Loucy (cell line): ENCODE results near the gene SEMA3A.

Experiments used
- H2AFZ ChIP-seq: fragments of 200-600 bp; sonication (generic); 2 replicates; pipeline ENCODE4 v1.6.0; 2016; ENCODE audit warnings: antibody characterized with exemption, mild to moderate bottlenecking, low read length, moderate library complexity
- H3F3A ChIP-seq: fragments of 200-600 bp; 2 replicates; pipeline ENCODE4 v1.6.0; 2016; ENCODE audit warnings: antibody characterized with exemption, low read depth, mild to moderate bottlenecking
- H3K27me3 ChIP-seq: fragments of 200-600 bp; sonication (generic); 2 replicates; pipeline ENCODE4 v1.6.1; 2014; ENCODE audit warnings: low read length, mild to moderate bottlenecking; ENCODE audit not compliant: insufficient read depth, poor library complexity, severe bottlenecking
- H3K36me3 ChIP-seq: fragments of 200-600 bp; sonication (generic); 2 replicates; pipeline ENCODE4 v1.6.1; 2016; ENCODE audit warnings: low read length; ENCODE audit not compliant: insufficient read depth
- H3K4me1 ChIP-seq: fragments of 200-600 bp; sonication (generic); 2 replicates; pipeline ENCODE4 v1.5.1; 2014; ENCODE audit warnings: low read length, mild to moderate bottlenecking; ENCODE audit not compliant: insufficient read depth, poor library complexity, severe bottlenecking
- H3K4me2 ChIP-seq: fragments of 200-600 bp; sonication (generic); 2 replicates; pipeline ENCODE4 v1.6.0; 2014; ENCODE audit warnings: antibody characterized with exemption, low read length, low read depth, mild to moderate bottlenecking; ENCODE audit not compliant: poor library complexity, severe bottlenecking
- H3K4me3 ChIP-seq: fragments of 200-600 bp; sonication (generic); 2 replicates; pipeline ENCODE4 v1.5.1; 2014; ENCODE audit warnings: low read length, mild to moderate bottlenecking, mixed read lengths; ENCODE audit not compliant: poor library complexity, severe bottlenecking
- H3K79me2 ChIP-seq: fragments of 200-600 bp; sonication (generic); 2 replicates; pipeline ENCODE4 v1.6.1; 2014; ENCODE audit warnings: low read length; ENCODE audit not compliant: insufficient read depth
- H3K9ac ChIP-seq: fragments of 200-600 bp; sonication (generic); 2 replicates; pipeline ENCODE4 v1.6.0; 2014; ENCODE audit warnings: mild to moderate bottlenecking, low read depth, low read length, moderate library complexity; ENCODE audit not compliant: poor library complexity, severe bottlenecking
- H3K9me2 ChIP-seq: fragments of 200-600 bp; sonication (generic); replicated peaks from 2 replicates; pipeline ENCODE4 v1.6.1; 2016; ENCODE audit warnings: low read depth, low read length, mixed read lengths
- H3K9me3 ChIP-seq: fragments of 200-600 bp; sonication (generic); 2 replicates; pipeline ENCODE4 v1.6.1; 2014; ENCODE audit warnings: mild to moderate bottlenecking, antibody characterized with exemption, low read length, low read depth; ENCODE audit not compliant: insufficient read depth
- H4K20me1 ChIP-seq: fragments of 200-600 bp; sonication (generic); 2 replicates; pipeline ENCODE4 v1.6.0; 2014; ENCODE audit warnings: antibody characterized with exemption, low read length, mild to moderate bottlenecking; ENCODE audit not compliant: insufficient read depth, poor library complexity, severe bottlenecking
- CTCF ChIP-seq: fragments of 200-600 bp; sonication (generic); conservative IDR thresholded peaks from 2 replicates; pipeline ENCODE4 v1.5.1; 2014; ENCODE audit warnings: mild to moderate bottlenecking, antibody characterized with exemption, low read length
- EZH2phosphoT487 ChIP-seq: fragments of 200-600 bp; IDR thresholded peaks from 2 replicates; pipeline ENCODE4 v1.6.1; 2018; ENCODE audit warnings: antibody characterized with exemption, mild to moderate bottlenecking, moderate library complexity, borderline replicate concordance

The SEMA3A gene

GRCh38 chr7:84190016-84190705 lies 4.4 kb downstream of the SEMA3A start:
- no peaks in the 10 kb centered on the region for H3K79me2 ChIP-seq

GRCh38 chr7:84188786-84189405 lies 5.7 kb downstream of the SEMA3A start:
- H3K4me1 ChIP-seq: no peaks in the 10 kb centered on the region
- no peaks in the 10 kb centered on the region for H4K20me1 ChIP-seq
- TF ChIP-seq EZH2phosphoT487 (no peak), CTCF (peak; percentile 85)
- H3K9ac ChIP-seq: no peak overlapping the region
- H3F3A ChIP-seq: no peaks in the 10 kb centered on the region
- no peak overlapping the region for H2AFZ ChIP-seq
- H3K4me2 ChIP-seq: no peak overlapping the region
- no peaks in the 10 kb centered on the region for H3K27me3 ChIP-seq
- no peak overlapping the region for H3K4me3 ChIP-seq
- H3K79me2 ChIP-seq: no peaks in the 10 kb centered on the region
- H3K9me3 ChIP-seq: no peaks in the 10 kb centered on the region
- H3K36me3 ChIP-seq: no peaks in the 10 kb centered on the region
- H3K9me2 ChIP-seq: no peaks in the 10 kb centered on the region

More at GRCh38 chr7:84190016-84190705, 4.4 kb downstream of the SEMA3A start:
- Histone ChIP-seq H3F3A (no peaks in the 10 kb centered on the region), H3K4me2 (no peak overlapping the region), H3K9me3 (no peaks in the 10 kb centered on the region), H3K4me3 (no peak overlapping the region), H3K4me1 (peaks cover 8% of the 10 kb centered on the region), H2AFZ (no peak overlapping the region), H3K27me3 (no peaks in the 10 kb centered on the region), H3K9ac (no peak overlapping the region), H3K9me2 (no peaks in the 10 kb centered on the region), H4K20me1 (no peaks in the 10 kb centered on the region), H3K36me3 (no peaks in the 10 kb centered on the region)
- TF ChIP-seq EZH2phosphoT487: no peak
- no peak for TF ChIP-seq CTCF

GRCh38 chr7:84187813-84188510 lies 6.6 kb downstream of the SEMA3A start:
- Histone ChIP-seq H4K20me1 (no peaks in the 10 kb centered on the region), H3K4me2 (no peak overlapping the region), H3K9me2 (no peaks in the 10 kb centered on the region), H3K36me3 (no peaks in the 10 kb centered on the region), H3K4me1 (no peaks in the 10 kb centered on the region), H3K9me3 (no peaks in the 10 kb centered on the region), H3K27me3 (no peaks in the 10 kb centered on the region), H3K4me3 (no peak overlapping the region), H2AFZ (no peak overlapping the region), H3K79me2 (no peaks in the 10 kb centered on the region), H3F3A (no peaks in the 10 kb centered on the region), H3K9ac (no peak overlapping the region)
- no peak for TF ChIP-seq EZH2phosphoT487
- TF ChIP-seq CTCF: no peak
